ENCODE measurements around the gene DPM2. TPM values are rescaled to one million over a fixed set of nuclear protein-coding genes. Genes with fewer than 3 reads are reported as not detected.

The DPM2 gene
- total and polyA plus RNA-seq, 2 of the 4 experiments (the other 2 are of a cell fraction), result 10.8 to 60.6 TPM

- dilution Hi-C loops (cut with HindIII; ENCODE audit: low sequenced_read_pairs, unreplicated experiment), result no loop called here
Measured at GRCh38 chr9:127961613-127962155, 24.0 kb upstream of the DPM2 start.

More at GRCh38 chr9:127961613-127962155, 24.0 kb upstream of the DPM2 start:
- Histone ChIP-seq H3K4me2 (ENCODE audit: low read depth, low read length) (no peak overlapping the region), H2AFZ (replicated peaks; ENCODE audit: low read length, poor library complexity) (no peak overlapping the region), H4K20me1 (ENCODE audit: insufficient read depth, low read length) (no peaks in the 10 kb centered on the region), H3K9me1 (ENCODE audit: insufficient read depth, low read length) (peaks cover 8% of the 10 kb centered on the region), H3K36me3 (ENCODE audit: control insufficient read depth, insufficient read depth, low read length) (no peaks in the 10 kb centered on the region), H3K4me3 (ENCODE audit: insufficient read depth, low read depth, low read length) (no peak overlapping the region), H4K8ac (ENCODE audit: low read depth in 2 of 2, low read length in 2 of 2) (no peak overlapping the region), H2BK20ac (ENCODE audit: low read depth, low read length) (no peak overlapping the region), H2BK5ac (ENCODE audit: low read depth, low read length, poor library complexity, severe bottlenecking) (no peak overlapping the region), H2AK5ac (ENCODE audit: low read depth, low read length) (no peak overlapping the region), H3K27me3 (ENCODE audit: control insufficient read depth, insufficient read depth, low read length) (no peaks in the 10 kb centered on the region), H2BK120ac (ENCODE audit: low read depth, low read length) (no peak overlapping the region), H3K4me1 (ENCODE audit: control insufficient read depth, insufficient read depth, low read length) (peaks cover 32% of the 10 kb centered on the region), H4K91ac (ENCODE audit: insufficient read depth, low read depth, low read length) (no peak overlapping the region), H3K9ac (ENCODE audit: low read depth, low read length) (no peak overlapping the region), H4K5ac (ENCODE audit: low read depth, low read length) (no peak overlapping the region), H2BK15ac (ENCODE audit: low read depth, low read length) (no peak overlapping the region), H3K56ac (ENCODE audit: extremely low read depth, insufficient read depth, low read length) (no peak overlapping the region), H2AK9ac (replicated peaks; ENCODE audit: low read depth, low read length, poor library complexity) (no peak overlapping the region), H3K23ac (ENCODE audit: low read depth, low read length) (no peak overlapping the region), H3K27ac (ENCODE audit: insufficient read depth, low read length) (no peak overlapping the region), H3K14ac (replicated peaks; ENCODE audit: low read depth, low read length) (no peak overlapping the region), H3K9me3 (ENCODE audit: control insufficient read depth, insufficient read depth, low read length) (no peaks in the 10 kb centered on the region; the same call in 1 of the 2 replicates), H3K4ac (ENCODE audit: low read depth, low read length) (no peak overlapping the region), H3K18ac (ENCODE audit: low read depth, low read length) (no peak overlapping the region), H3K79me1 (ENCODE audit: low read depth in 1 of 2, low read length in 2 of 2) (peaks cover 37 to 76% of the 10 kb centered on the region in 2 experiments)
- ChIA-PET CTCF (no interaction called here), POLR2A (ENCODE audit: unreplicated experiment) (no interaction called here)
- intact Hi-C loops (cut with micrococcal nuclease) (no loop called here), in situ Hi-C loops (cut with MboI; ENCODE audit: low sequenced_read_pairs) (no loop called here)
- ATAC-seq (ENCODE audit: low read depth), result no peak
- 92% methylated on average over 12 of the region's 13 CpGs; no CpG with 5 or more reads in 1 of the 2 experiments for WGBS, 2 experiments (ENCODE audit: extremely low coverage in 2 of 2, insufficient read length in 1 of 2)
- no peak for TF ChIP-seq CEBPB (IDR thresholded peaks at IDR 0.05; ENCODE audit: low read depth, low read length)
- BruUV-seq (replicated peaks), result no TSS peak
- no peak for DNase-seq

All from IMR-90 (cell line).